H9 (cell line): ENCODE measurements around the gene EHD4. TPM values are rescaled to one million over a fixed set of nuclear protein-coding genes. Genes with fewer than 3 reads are reported as not detected.

Source experiments
- DNase-seq: peaks from one replicate; pipeline ENCODE4 v3.0.0-alpha.2; 2017
- H2AFZ ChIP-seq: one replicate; pipeline ENCODE4 v1.6.1; 2013; ENCODE audit warnings: mild to moderate bottlenecking, low read length, control low read depth, moderate library complexity
- H2AK5ac ChIP-seq: 2 replicates; pipeline ENCODE4 v1.6.1; 2013; ENCODE audit warnings: low read length, control low read depth, mixed read lengths; ENCODE audit not compliant: insufficient read length
- H2BK120ac ChIP-seq: one replicate; pipeline ENCODE4 v1.6.1; 2013; ENCODE audit warnings: low read depth, mild to moderate bottlenecking, low read length, control low read depth, inconsistent platforms; ENCODE audit not compliant: poor library complexity, severe bottlenecking
- H2BK12ac ChIP-seq: 2 replicates; pipeline ENCODE4 v1.6.1; 2013; ENCODE audit warnings: low read length, control low read depth, mixed read lengths, low read depth; ENCODE audit not compliant: insufficient read length
- H2BK15ac ChIP-seq: 2 replicates; pipeline ENCODE4 v1.6.1; 2013; ENCODE audit warnings: low read depth, low read length, control low read depth
- H2BK20ac ChIP-seq: one replicate; pipeline ENCODE4 v1.6.1; 2013; ENCODE audit warnings: low read depth, mild to moderate bottlenecking, low read length, control low read depth, inconsistent platforms; ENCODE audit not compliant: poor library complexity, severe bottlenecking
- H2BK5ac ChIP-seq: 2 replicates; pipeline ENCODE4 v1.6.1; 2013; ENCODE audit warnings: low read length, control low read depth, mixed read lengths; ENCODE audit not compliant: insufficient read length
- H3K14ac ChIP-seq: 2 replicates; pipeline ENCODE4 v1.6.1; 2013; ENCODE audit warnings: low read length, control low read depth; ENCODE audit not compliant: insufficient read depth
- H3K18ac ChIP-seq: 2 replicates; pipeline ENCODE4 v1.6.1; 2013; ENCODE audit warnings: low read depth, mild to moderate bottlenecking, mixed read lengths, low read length, control low read depth; ENCODE audit not compliant: insufficient read length
- H3K23ac ChIP-seq: 2 replicates; pipeline ENCODE4 v1.6.1; 2013; ENCODE audit warnings: low read length, control low read depth, mixed read lengths, low read depth; ENCODE audit not compliant: insufficient read length
- H3K23me2 ChIP-seq: 2 replicates; pipeline ENCODE4 v1.6.1; 2013; ENCODE audit warnings: low read depth, mild to moderate bottlenecking, mixed read lengths, low read length, control low read depth; ENCODE audit not compliant: insufficient read length, poor library complexity, severe bottlenecking
- H3K27ac ChIP-seq: 2 replicates; pipeline ENCODE4 v1.5.1; 2013; ENCODE audit warnings: low read length, control low read depth, mixed read lengths, low read depth; ENCODE audit not compliant: insufficient read length
- H3K27me3 ChIP-seq: 2 replicates; pipeline ENCODE4 v1.6.1; 2013; ENCODE audit warnings: low read length, control low read depth, inconsistent platforms; ENCODE audit not compliant: insufficient read depth
- H3K4ac ChIP-seq: 2 replicates; pipeline ENCODE4 v1.6.1; 2013; ENCODE audit warnings: low read depth, mild to moderate bottlenecking, control low read depth, inconsistent platforms, low read length, moderate library complexity
- H3K4me1 ChIP-seq: 2 replicates; pipeline ENCODE4 v1.6.1; 2013; ENCODE audit warnings: low read length, control low read depth, inconsistent platforms; ENCODE audit not compliant: insufficient read depth
- H3K4me2 ChIP-seq: 2 replicates; pipeline ENCODE4 v1.6.1; 2013; ENCODE audit warnings: low read length, control low read depth, mixed read lengths; ENCODE audit not compliant: insufficient read length, insufficient read depth
- H3K56ac ChIP-seq: 2 replicates; pipeline ENCODE4 v1.6.1; 2013; ENCODE audit warnings: low read depth, mild to moderate bottlenecking, mixed read lengths, low read length, control low read depth; ENCODE audit not compliant: insufficient read length
- H3K79me1 ChIP-seq: 2 replicates; pipeline ENCODE4 v1.6.1; 2013; ENCODE audit warnings: low read depth, mild to moderate bottlenecking, moderate library complexity, low read length, control low read depth, inconsistent platforms; ENCODE audit not compliant: insufficient read depth, poor library complexity, severe bottlenecking
- H3K79me2 ChIP-seq: 2 replicates; pipeline ENCODE4 v1.6.1; 2013; ENCODE audit warnings: low read length, control low read depth, inconsistent platforms; ENCODE audit not compliant: insufficient read depth
- H3K9ac ChIP-seq: 2 replicates; pipeline ENCODE4 v1.6.1; 2013; ENCODE audit warnings: low read length, control low read depth, mixed read lengths; ENCODE audit not compliant: insufficient read length; ENCODE audit errors: extremely low read depth
- H3K9me3 ChIP-seq: one replicate; pipeline ENCODE4 v1.6.1; 2013; ENCODE audit warnings: low read depth, low read length, inconsistent platforms; ENCODE audit not compliant: control insufficient read depth
- H3T11ph ChIP-seq: one replicate; pipeline ENCODE4 v1.6.1; 2013; ENCODE audit warnings: mild to moderate bottlenecking, low read length, control low read depth, inconsistent platforms
- H4K20me1 ChIP-seq: one replicate; pipeline ENCODE4 v1.6.1; 2013; ENCODE audit not compliant: control insufficient read depth, insufficient read length, insufficient read depth
- H4K5ac ChIP-seq: 2 replicates; pipeline ENCODE4 v1.6.1; 2013; ENCODE audit warnings: low read depth, mild to moderate bottlenecking, mixed read lengths, low read length, control low read depth; ENCODE audit not compliant: insufficient read length
- H4K8ac ChIP-seq: replicated peaks from 2 replicates; pipeline ENCODE4 v1.6.1; 2013; ENCODE audit warnings: low read length, control low read depth, mixed read lengths, low read depth; ENCODE audit not compliant: insufficient read length
- H4K91ac ChIP-seq: 2 replicates; pipeline ENCODE4 v1.6.1; 2013; ENCODE audit warnings: low read depth, mild to moderate bottlenecking, moderate library complexity, mixed read lengths, low read length, control low read depth; ENCODE audit not compliant: insufficient read length
- H3K27ac Mint-ChIP-seq, 3 experiments: 2 replicates in 2 of 3; 3 replicates in 1 of 3; pipeline ENCODE4 v1.8.0; 2020 to 2021; ENCODE audit warnings: mixed read lengths in 3 of 3, mild to moderate bottlenecking in 1 of 3, moderate library complexity in 1 of 3
- H3K27me3 Mint-ChIP-seq: 2 replicates; pipeline ENCODE4 v1.8.0; 2021; ENCODE audit warnings: low read depth, mild to moderate bottlenecking, moderate library complexity, mixed read lengths
- H3K36me3 Mint-ChIP-seq, 3 experiments: 2 replicates in 2 of 3; 3 replicates in 1 of 3; pipeline ENCODE4 v1.8.0; 2020 to 2021; ENCODE audit warnings: low read depth in 3 of 3, mixed read lengths in 3 of 3; ENCODE audit not compliant: insufficient read depth in 1 of 3
- H3K4me1 Mint-ChIP-seq, 2 experiments: 2 replicates each; pipeline ENCODE4 v1.8.0; 2020; ENCODE audit warnings: mixed read lengths in 2 of 2
- H3K4me3 Mint-ChIP-seq, 2 experiments: 2 replicates in 1 of 2; 3 replicates in 1 of 2; pipeline ENCODE4 v1.8.0; 2020 to 2021; ENCODE audit warnings: mild to moderate bottlenecking in 2 of 2, mixed read lengths in 2 of 2, moderate library complexity in 1 of 2
- H3K9me3 Mint-ChIP-seq, 2 experiments: 2 replicates in 1 of 2; 3 replicates in 1 of 2; pipeline ENCODE4 v1.8.0; 2020; ENCODE audit warnings: mild to moderate bottlenecking in 2 of 2, mixed read lengths in 2 of 2, moderate library complexity in 1 of 2
- CTCF ChIP-seq: fragments of 200-600 bp; sonication (generic); conservative IDR thresholded peaks from 3 replicates; pipeline ENCODE4 v1.8.0; 2021; ENCODE audit warnings: antibody characterized with exemption, mild to moderate bottlenecking
- WGBS: extraction: QIAGEN DNeasy Blood & Tissue Kit; methylation state at CpG from one replicate; pipeline ENCODE4 v1.1.7; 2013; ENCODE audit warnings: missing lambda C conversion rate, low lambda C conversion rate, mixed read lengths; ENCODE audit not compliant: insufficient read length; ENCODE audit errors: extremely low coverage; 5-methylcytosine and 5-hydroxymethylcytosine counted together
- total RNA-seq: library from RNA; stranded (reverse); gene quantifications from 2 replicates; pipeline ENCODE4 v1.2.1, GENCODE V29; 2021

Gene EHD4
- total RNA-seq, 1 experiment from 2014 or later: 22.9 TPM

- no peak overlapping the region for H4K8ac ChIP-seq
- no peak overlapping the region for H2BK20ac ChIP-seq
- no peak overlapping the region for H3K56ac ChIP-seq
- no peak overlapping the region for H3K23ac ChIP-seq
- no CpG with 5 or more reads among the region's 4 CpGs for WGBS
- H2BK120ac ChIP-seq: no peak overlapping the region
- no peaks in the 10 kb centered on the region for H3K9me3 ChIP-seq
- H3K4me1 Mint-ChIP-seq: peaks cover 33 to 41% of the 10 kb centered on the region in 2 experiments
- peak overlapping the region in 2 of 3 experiments; percentile 42 to 68; a peak in 1 of 7 replicates for H3K27ac Mint-ChIP-seq
- no peaks in the 10 kb centered on the region for H3K27me3 ChIP-seq
- no peak overlapping the region for H3K4ac ChIP-seq
- no peak overlapping the region for H3K18ac ChIP-seq
- no peak overlapping the region for H4K91ac ChIP-seq
- peaks cover 3% of the 10 kb centered on the region for H3K79me1 ChIP-seq
- no peaks in the 10 kb centered on the region for H4K20me1 ChIP-seq
- peaks cover 7% of the 10 kb centered on the region for H3K4me1 ChIP-seq
- H2AK5ac ChIP-seq: no peak overlapping the region
- no peak for TF ChIP-seq CTCF
- no peak overlapping the region for H3K14ac ChIP-seq
- H2BK12ac ChIP-seq: no peak overlapping the region
- no peak overlapping the region for H3K27ac ChIP-seq
- H3K4me3 Mint-ChIP-seq: no peak overlapping the region
- H3K4me2 ChIP-seq: no peak overlapping the region
- H3K27me3 Mint-ChIP-seq: no peaks in the 10 kb centered on the region
- peaks cover 17% of the 10 kb centered on the region; the same call in 1 of the 2 replicates for H3K79me2 ChIP-seq
- DNase-seq: no peak
- H4K5ac ChIP-seq: no peak overlapping the region
- H3K36me3 Mint-ChIP-seq: peaks cover 9 to 15% (median 11%) of the 10 kb centered on the region in 3 experiments; a peak in 6 of 7 replicates
- peaks cover under 1% of the 10 kb centered on the region for H3K23me2 ChIP-seq
- H3K9ac ChIP-seq: no peak overlapping the region
- no peak overlapping the region for H2BK15ac ChIP-seq
- H3T11ph ChIP-seq: no peak overlapping the region
- H3K9me3 Mint-ChIP-seq: peaks cover 3 to 6% of the 10 kb centered on the region in 2 experiments; a peak in 4 of 5 replicates
- no peak overlapping the region for H2BK5ac ChIP-seq
- no peak overlapping the region for H2AFZ ChIP-seq
These were observed 5.9 kb downstream of the EHD4 start for GRCh38 chr15:41966414-41966812.
